ENCODE data around the gene DENND6B.
"Not testable (repeated sequence)": the region's sequence is repeated elsewhere in the genome, so short reads cannot be mapped to it uniquely, and the experiment has no call there.

The DENND6B gene

DNA sequence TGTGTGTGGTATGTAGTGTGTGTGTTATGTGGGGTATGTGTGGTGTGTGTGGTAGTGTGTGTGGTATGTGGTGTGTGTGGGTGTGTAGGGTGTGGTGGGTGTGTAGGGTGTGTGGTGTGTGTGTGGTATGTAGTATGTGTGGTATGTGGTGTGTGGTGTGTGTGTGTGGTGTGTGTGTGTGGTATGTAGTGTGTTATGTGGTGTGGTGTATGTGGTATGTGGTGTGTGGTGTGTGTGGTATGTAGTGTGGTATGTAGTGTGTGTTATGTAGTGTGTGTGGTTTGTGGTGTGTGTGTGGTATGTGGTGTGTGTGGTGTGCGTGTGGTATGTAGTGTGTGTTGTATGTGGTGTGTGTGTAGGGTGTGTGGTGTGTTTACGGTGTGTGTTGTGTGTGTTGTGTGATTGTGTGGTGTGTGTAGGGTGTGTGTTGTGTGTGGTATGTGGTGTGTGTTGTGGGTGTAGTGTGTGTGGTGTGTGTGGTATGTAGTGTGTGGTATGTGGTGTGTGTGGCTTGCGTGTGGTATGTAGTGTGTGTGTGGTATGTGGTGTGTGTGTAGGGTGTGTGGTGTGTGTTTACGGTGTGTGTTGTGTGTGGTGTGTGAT is 12.1 kb upstream of the DENND6B start:
- no peak for DNase-seq (ENCODE audit: low spot score)

DNA sequence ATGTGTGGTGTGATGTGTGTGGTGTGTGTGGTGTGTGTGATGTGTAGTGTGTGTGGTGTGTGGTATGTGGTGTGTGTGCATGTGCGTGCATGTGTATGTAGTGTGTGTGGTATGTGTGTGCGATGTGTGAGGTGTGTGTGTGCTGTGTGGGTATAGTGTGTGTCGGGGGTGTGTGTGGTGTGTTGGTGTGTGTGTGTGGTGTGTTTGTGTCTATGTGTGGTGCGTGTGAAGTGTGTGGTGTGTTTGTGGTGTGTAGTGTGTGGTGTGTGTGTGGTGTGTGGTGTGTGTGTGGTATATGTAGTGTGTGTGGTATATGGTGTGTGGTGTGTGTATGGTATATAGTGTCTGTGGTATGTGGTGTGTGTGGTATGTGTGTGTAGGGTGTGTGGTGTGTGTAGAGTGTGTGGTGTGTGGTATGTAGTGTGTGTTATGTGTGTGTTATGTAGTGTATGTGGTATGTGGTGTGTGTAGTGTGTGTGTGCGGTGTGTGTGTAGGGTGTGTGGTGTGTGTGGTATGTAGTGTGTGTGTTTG is 11.3 kb upstream of the DENND6B start:
- no peak for DNase-seq (ENCODE audit: low spot score)

DNA sequence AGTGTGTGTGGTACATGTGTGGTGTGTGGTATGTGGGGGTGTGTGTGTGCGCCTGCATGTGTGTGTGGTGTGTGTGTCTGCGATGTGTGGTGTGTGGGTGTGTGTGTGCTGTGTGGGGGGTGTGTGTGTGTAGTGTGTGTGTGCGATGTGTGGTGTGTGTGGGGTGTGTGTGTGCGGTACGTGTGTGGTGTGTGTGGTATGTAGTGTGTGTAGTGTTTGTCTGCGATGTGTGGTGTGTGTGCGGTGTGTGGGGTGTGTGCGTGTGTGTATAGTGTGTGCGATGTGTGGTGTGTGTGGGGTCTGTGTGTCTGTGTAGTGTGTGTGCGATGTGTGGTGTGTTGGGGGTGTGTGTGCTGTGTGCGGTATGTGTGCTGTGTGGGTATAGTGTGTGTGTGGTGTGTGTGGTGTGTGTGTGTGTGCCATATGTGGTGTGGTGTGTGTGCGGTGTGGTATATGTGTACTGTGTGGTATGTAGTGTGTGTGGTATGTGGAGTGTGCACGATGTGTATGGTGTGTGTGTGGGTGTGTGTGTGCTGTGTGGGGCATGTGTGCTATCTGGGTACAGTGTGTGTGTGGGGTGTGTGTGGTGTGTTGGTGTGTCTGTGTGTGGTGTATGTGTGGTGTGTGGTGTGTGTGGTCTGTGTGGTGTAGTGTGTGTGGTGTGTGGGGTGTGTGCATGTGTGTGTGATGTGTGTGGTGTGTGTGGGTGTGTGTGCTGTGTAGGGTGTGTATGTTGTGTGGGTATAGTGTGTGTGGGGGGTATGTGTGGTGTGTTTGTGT is 10.6 kb upstream of the DENND6B start:
- no peak for DNase-seq (ENCODE audit: low spot score)

- not testable (repeated sequence) for DNase-seq (ENCODE audit: low spot score)
These were observed 7.6 kb upstream of the DENND6B start for GRCh38 chr22:50334433-50334832.

DNA sequence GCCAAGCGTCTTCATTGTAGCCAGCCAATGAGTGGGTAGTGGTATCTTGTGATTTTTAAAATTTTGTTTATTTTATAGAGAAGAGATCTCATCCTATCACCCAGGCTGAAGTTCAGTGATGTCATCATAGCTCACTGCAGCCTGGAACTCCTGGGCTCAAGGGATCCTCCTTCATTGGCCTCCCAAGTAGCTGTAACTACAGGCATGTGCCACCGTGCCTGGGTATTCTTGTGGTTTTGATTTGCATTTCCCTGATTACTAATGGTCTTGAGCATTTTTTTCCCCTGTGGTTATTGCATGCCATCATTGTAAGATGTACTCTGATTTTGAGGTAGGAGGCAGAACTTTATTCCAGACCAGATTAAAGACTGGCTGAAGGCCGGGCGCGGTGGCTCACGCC is 2.4 kb upstream of the DENND6B start:
- DNase-seq (ENCODE audit: low spot score) = no peak

- DNase-seq (ENCODE audit: low spot score) = no peak
These were observed 853 bp upstream of the DENND6B start for GRCh38 chr22:50327711-50328019.

DNA sequence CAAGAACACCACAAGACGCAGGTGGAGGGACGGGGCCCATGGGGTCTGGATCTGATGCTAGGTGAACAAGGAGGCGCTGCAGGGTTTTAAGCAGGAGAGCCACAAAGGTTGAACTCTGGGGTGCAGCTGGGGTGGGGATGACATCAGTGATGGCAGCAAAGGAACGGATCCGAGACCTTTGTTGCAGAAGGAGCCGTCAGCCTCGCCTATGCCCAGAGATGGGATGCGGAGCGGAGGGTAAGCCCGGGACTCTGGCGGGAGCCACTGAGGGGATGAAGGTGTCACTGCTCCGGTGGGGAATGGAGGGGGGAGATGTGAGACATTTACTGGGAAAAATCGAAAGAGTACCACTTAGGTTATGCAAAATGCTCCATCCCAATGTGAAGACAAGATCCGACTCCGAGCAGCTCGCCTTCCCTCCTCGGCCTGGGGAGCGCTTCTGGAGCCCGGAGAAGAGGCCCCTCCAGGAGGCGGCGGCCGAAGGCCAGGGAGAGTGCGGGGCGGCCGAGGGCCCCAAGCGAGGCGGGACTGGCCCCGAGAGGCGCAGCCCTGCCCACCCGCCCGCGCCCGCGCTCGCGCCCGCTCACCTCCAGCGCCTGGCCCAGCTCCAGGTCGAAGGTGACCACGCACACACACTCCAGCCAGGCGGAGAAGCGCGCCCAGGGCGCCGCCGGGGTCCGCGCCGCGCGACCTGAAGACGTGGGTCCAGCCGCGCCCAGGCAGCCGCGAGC is 422 bp downstream of the DENND6B start:
- DNase-seq (ENCODE audit: low spot score) = no peak

GRCh38 chr22:50325444-50326224 is 1.2 kb downstream of the DENND6B start:
- DNase-seq (ENCODE audit: low spot score) = no peak

DNA sequence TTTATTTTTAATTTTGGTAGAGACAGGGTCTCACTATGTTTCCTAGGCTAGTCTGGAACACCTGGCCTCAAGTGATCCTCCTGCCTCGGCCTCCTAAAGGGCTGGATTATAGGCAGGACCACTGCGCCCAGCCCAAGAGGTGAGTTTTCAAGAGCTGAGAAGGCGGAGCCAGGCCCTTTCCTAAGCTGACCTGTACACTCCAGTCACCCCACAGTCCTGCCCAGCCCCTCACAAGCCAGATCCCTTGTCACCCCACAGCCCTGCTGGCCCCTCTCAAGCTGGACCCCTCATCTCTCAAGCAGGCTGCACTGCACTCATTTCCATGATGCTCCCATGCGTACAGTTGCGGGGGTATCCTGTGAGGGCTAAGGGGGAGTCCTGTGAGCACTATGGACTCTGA is 2.9 kb downstream of the DENND6B start:
- DNase-seq (ENCODE audit: low spot score) = no peak

DNA sequence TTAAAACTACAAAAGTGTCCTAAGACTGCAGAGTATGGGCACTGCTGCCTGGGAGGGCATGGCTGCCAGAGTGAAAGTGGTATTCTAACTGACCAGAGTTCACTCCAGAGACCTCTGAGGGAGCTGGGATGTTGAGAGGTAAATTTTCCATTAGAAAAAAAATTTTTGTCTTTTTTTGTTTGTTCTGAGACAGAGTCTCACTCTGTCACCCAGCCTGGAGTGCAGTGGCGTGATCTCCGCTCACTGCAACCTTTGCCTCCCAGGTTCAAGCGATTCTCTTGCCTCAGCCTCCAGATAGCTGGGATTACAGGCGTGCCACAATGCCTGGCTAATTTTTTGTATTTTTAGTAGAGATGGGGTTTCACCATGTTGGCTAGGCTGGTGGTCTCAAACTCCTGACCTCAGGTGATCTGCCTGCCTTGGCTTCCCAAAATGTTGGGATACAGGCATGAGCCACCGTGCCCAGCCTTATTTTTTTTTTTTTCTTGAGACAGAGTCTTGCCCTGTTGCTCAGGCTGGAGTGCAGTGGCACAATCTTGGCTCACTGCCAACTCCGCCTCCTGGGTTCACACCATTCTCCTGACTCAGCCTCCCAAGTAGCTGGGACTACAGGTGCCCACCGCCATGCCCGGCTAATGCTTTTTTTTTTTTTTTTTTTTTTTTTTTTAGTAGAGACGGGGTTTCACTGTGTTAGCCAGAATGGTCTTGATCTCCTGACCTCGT is 4.3 kb downstream of the DENND6B start:
- DNase-seq (ENCODE audit: low spot score) = not testable (repeated sequence)

- DNase-seq (ENCODE audit: low spot score) = no peak
These were observed 6.0 kb downstream of the DENND6B start for GRCh38 chr22:50320671-50321325.

- DNase-seq (ENCODE audit: low spot score) = no peak
These were observed 6.7 kb downstream of the DENND6B start for GRCh38 chr22:50320116-50320515.

GRCh38 chr22:50319503-50319951 is 7.3 kb downstream of the DENND6B start:
- no peak for DNase-seq (ENCODE audit: low spot score)

- no peak for DNase-seq (ENCODE audit: low spot score)
These were observed 8.0 kb downstream of the DENND6B start for GRCh38 chr22:50318698-50319411.

- DNase-seq (ENCODE audit: low spot score) = no peak
These were observed 8.5 kb downstream of the DENND6B start for GRCh38 chr22:50318356-50318697.

GRCh38 chr22:50317674-50318073 is 9.1 kb downstream of the DENND6B start:
- no peak for DNase-seq (ENCODE audit: low spot score)

DNA sequence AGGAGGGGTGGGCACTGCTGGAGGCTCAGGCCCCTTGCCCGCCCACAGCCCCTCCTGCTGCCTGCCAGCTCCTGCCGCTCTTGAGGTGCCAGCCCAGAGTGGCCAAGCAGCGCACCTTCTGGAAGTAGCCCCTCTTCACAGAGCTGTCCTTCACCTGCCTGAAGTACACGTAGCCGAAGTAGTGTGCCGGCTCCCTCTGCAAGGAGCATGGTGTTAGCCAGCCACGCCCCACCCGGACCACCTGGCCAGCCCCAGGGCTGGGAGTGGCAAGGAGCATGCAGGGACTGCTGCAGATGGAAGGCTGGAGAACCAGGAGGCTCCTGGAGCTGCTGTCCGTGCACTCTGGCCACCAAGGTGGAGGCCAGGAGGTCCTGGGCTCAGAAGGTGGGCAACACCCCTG is 9.6 kb downstream of the DENND6B start:
- DNase-seq (ENCODE audit: low spot score) = no peak

GRCh38 chr22:50316114-50317065 is 10.4 kb downstream of the DENND6B start:
- no peak for DNase-seq (ENCODE audit: low spot score)
